Bone marrow (tissue), 2 donors: Measurements from ENCODE around the gene TENT5A.

Experiments used
- DNase-seq, 2 donors: peaks; one replicate each; lab custom pipeline; 2025; lab: John Stamatoyannopoulos, UW

The TENT5A gene

GRCh38 chr6:81771097-81771496, 18.6 kb upstream of the TENT5A start:
- no peak for DNase-seq

DNA sequence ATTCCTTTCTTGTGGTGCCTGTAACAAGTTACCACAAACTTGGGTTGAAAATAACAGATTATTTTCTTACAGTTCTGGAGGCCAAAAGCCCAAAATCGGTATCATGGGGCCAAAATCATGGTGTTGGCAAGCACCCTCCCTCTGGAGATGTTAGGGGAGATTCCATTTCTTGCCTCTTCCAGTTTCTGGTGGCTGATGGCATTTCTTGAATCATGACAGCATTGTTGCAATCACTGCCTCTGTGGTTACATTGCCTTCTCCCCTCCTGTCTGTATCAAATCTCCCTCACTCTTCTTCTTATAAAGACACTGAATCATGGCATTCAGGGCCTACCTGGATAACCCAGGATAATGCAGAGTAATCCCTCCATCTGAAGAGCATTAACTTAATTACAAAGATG, 17.9 kb upstream of the TENT5A start:
- no peak for DNase-seq

DNA sequence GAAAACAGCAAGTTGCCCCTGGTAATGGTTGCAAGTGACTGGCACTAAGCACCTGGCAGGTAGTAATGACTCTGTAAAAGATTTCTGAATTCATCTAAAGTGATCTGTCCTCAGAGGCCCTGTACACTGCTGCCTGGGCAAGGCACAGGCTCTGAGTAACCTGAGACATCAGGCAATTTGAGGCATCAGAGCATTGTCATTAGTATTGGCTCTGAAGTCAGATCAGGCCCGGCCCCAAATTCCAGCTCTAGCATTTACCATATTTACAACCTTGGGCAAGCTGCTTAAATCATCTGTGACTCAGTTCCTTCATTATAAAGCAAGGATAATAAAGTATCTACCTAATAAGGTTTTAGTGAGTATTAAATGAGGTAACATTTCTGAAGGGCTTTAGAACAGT, 17.3 kb upstream of the TENT5A start:
- no peak for DNase-seq

DNA sequence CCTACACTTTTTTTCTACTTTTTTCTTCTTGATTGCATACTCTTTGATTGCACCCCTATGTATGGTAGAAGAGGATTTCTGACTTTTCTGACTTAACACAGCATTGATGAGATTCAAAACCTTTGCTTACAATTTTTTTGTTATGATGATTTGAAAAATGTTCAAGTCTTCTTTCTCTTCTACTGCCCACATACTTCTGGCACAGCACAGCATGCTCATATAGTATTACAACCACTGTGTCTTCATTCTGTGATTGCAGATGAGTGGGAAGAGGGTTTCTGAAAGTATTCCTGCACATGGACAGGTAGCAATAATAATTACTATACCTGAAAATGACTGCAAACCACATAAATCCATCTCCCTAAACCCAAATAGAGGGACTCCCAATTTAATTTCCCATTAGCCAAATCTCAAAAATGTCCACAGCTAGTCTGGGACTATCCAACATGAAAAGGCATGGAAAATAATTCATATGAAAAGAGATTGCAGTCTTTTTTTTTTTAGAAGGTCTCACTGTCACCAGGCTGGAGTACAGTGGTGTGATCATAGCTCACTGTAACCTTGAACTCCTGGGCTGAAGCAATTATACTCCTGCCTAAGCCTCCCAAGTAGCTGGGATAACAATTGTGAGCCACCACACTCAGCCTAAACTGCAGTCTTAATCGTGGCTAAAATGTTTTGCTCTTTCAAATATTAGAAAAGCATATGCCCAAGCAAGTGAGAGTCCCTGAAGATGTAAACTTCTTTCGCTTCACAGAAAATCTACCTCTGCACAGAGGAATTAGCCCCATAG, 15.9 kb upstream of the TENT5A start:
- no peak for DNase-seq

DNA sequence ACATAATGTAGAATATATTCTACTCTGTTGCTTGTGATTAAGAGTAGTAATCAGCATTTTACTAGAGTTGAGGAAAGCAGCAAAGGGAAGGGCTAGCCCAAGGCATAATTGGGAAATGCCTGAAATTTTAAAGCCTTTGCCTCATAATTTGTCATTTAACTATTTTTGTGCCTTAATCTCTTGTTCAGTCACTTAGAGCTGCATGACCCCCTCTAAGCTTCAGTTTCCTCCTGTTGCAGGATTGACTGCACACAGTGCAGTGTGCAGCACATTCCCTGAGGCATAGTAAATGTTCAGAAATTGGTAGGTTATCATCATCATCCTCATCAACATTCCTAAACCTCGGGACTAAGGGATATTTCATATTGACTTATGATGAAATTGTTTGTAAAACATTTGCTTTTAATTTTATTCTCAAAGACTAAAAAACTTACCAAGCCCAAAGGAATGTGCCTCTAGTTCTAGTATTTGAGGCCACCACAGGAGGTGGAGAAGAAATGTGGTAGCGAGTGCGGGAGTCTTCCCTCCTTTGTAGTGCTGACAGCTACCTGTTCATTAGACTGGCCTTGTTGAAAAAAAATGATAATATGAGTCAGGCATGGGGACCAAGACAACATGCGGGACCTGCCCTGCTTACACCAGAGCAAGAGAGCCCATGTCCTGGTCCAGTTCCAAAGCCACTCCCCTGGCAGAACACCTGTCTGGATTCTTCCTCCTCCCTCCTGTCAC, 14.8 kb upstream of the TENT5A start:
- no peak for DNase-seq

DNA sequence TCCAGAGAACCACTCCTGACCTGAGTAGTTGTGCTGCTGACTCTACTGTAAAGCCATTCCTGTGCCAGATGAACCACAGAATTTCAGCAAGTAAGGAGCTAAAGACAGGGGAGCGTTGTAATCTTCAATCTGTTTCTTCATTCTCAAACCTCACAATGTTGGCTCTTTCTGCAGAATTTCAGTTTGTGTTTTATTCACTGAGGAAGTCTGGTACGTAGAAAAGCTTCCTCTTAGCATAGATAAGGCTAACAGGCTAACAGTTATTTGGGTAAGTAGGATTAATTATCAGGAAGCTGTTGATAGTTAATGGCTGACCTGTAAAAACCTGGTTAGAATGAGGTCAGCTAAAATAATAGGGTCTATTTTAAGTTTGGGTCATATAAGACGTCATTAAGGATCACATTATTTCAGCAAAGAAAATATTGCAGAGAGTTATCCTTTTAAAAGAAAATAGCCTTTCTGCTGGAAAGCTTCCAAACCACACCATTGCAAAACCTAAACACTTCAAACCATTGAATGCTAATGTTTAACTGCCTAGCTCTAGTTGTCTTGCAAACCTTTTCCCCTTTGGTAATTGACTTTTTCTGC, 14.1 kb upstream of the TENT5A start:
- peak in 1 of 2 donors; percentile 53 for DNase-seq

- no peak for DNase-seq
These were observed 12.1 kb upstream of the TENT5A start for GRCh38 chr6:81764531-81764930.

DNA sequence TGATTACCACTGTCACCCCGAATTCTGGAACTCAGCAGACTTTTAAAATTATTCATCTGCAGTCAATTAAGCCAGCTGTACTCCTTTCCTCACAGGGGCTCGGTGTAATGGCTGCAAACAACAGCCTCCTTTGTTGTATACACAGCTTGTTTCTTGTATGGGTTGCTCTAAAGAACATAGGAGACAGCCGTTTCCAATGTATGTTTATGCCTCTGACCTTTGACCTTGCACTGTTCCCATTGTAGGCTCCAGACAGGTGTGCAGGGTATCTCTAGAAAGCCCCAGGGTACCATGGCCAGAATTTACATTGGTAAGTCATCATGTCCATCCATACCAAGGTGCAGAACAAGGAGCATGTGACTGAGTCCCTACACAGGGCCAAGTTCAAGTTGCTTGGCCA, 11.5 kb upstream of the TENT5A start:
- DNase-seq = no peak

DNA sequence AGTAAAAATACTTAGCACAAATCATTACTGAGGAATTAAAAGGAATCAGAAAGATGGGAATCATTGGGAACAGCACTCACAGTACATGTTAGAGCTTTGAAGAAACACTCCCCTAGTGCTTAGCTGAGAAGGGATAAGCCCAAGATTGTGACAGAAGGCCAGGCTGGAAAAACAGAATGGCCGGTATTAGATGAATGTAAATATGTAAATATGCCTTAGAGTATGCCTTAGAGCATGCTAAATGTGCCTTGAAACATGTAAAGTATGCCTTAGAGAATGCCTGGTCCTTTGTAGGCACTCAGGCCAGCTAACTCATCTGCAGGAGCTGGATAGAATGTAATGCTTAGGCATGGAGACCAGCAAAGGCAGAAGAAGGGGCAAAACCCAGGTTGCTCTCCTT, 10.6 kb upstream of the TENT5A start:
- no peak for DNase-seq

GRCh38 chr6:81762606-81763005, 10.1 kb upstream of the TENT5A start:
- no peak for DNase-seq

DNA sequence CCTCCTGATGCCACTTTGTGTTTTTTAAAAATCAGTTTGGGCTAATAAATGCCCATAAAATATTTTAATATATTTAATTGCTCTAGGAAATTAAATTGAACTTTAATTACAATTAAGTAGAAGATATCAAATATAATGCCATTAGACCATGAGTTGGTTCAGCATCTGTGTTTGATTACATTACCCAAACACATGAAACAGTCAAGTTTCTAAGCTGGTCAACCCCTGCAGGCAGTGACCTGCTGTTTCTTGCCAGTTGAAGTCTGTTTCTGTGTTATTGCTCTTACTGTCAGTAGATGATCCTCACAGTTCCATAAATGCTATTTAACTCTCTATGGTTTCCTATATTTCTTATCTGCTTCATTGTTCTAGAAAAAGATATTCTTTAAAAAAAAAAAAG, 9.7 kb upstream of the TENT5A start:
- DNase-seq = no peak

DNA sequence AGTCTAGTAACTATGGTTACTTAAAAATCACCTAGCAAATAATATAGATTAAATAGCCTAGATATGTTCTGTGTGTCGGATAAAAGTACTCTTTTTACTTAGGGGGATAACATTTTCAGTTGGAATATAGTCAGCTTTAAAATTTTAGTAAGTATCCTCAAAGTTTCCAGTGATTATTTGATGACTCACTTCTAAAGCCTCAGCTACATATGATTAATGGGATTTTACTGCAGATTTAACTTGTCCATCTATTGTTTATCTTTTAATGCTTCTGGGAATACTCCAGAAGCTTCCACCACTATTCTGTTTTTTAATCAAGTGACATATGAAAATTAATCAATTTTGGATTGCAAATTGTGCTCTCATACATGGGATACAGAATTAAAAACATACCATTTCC, 8.7 kb upstream of the TENT5A start:
- no peak for DNase-seq

GRCh38 chr6:81759782-81760181, 7.3 kb upstream of the TENT5A start:
- DNase-seq = no peak

DNA sequence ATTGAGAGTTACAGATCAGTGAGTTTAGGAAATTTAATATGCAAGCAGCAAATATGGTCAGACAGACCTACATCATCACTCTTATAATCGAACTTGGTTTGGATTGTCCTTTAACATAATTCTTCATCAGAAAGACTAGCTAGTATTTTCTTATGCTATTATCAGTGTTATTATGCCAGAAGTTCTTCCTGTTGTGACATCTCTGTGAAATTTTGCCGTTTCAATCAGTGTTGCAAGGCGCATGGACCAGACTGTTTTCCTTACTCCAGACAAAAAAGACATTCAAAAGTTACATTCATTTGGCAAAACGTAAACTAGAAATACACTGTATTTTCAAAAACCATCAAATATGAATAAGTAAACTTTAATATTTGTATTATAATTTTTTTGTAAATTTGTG, 5.7 kb upstream of the TENT5A start:
- DNase-seq = no peak

DNA sequence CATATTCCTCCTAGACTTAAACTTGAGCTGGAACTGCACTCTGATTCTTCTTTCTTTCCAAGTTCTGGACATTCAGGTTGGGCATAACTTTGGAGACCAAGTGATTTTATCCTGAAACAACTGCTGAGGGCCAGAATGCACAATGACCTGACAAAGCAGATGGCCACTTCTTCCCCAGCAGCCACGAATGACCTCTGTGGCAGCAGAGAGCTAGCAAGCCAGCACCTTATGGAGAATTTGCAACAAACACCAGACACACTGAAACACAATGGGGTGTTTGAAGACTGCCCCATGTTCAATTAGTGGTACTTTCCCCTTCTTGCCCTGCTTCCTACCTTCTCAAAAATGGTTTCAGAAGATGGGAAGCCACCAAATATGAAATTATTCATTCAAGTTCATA, 4.2 kb upstream of the TENT5A start:
- no peak for DNase-seq

DNA sequence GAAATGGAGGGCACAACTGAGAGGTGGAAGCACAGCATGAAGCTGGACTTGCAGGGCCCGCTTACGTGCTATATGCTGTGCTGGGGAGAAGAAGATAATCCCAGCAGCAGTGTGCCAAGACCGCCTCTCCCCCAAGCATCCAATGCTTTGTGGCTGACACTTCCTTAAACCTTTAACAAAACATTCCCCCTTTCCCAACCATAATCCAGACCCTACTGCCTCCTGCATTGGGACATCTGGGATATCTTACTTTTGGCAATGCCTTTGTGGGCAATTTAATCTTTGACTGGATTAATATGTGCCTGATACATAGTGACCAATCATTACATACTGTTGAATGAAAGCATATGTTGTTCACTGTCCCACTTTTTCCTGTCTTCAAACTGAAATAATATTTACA, 3.1 kb upstream of the TENT5A start:
- no peak for DNase-seq

DNA sequence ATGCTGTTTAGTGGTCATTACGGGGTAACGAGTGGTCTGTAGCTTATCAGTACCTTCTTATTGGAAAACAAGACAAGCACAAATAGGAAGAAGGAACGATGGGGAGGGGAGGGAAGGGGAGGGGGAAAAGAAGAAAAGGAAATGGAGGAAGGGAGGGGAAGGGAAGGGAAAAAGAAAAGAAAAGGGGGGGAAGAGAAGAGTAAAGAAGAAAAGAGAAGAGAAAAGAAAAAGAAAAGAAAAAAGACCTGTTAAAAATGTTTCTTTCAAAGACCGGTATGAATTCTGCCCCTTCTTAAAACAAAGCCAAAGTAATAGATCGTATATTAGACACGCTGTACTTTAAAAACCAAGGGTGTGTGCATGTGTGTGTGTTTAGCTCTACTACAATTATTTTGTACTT, 2.4 kb upstream of the TENT5A start:
- no peak for DNase-seq

DNA sequence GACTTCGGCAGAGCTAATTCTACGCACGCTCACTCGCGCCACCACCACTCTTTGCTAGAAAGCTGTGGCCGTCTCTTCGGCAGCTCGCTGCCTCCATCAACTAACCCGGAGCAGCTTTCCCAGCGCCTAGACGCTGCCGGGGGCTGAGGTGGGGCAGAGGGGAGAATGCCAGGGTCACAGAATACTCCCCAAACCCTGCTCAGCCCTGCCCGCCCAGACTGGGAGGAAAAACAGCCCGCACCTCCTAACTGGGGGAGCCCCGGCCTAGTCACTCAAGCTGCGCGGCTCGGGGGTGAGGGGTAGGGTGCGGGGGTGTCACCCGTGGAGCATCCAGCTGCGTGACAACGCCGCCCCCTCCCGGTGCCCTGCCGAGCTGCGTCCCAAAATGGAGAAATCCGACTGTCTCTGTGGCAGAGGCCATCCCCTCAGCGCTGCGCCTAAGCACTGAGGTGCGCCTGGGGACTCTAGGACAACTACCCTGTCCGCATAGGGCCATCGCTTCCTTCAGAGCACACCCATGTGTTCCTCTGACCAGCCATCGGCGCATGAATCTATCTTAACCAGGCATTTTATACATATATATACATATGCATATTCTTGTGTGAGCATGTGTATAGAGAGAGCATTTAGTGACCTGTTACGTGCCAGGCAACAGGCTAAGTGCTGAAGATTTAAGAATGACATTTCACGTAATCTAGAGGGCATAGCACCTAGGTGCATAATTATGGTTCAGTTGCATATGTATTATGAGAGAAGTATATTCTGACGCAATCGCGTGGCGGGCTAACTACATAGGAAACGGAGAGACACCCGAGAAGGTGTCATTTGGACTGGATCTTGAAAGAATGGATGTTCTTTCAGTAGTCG, 1.5 kb upstream of the TENT5A start:
- DNase-seq = peak; percentile 80 to 82

GRCh38 chr6:81752921-81753710, 635 bp upstream of the TENT5A start:
- peak; percentile 54 to 82 for DNase-seq

DNA sequence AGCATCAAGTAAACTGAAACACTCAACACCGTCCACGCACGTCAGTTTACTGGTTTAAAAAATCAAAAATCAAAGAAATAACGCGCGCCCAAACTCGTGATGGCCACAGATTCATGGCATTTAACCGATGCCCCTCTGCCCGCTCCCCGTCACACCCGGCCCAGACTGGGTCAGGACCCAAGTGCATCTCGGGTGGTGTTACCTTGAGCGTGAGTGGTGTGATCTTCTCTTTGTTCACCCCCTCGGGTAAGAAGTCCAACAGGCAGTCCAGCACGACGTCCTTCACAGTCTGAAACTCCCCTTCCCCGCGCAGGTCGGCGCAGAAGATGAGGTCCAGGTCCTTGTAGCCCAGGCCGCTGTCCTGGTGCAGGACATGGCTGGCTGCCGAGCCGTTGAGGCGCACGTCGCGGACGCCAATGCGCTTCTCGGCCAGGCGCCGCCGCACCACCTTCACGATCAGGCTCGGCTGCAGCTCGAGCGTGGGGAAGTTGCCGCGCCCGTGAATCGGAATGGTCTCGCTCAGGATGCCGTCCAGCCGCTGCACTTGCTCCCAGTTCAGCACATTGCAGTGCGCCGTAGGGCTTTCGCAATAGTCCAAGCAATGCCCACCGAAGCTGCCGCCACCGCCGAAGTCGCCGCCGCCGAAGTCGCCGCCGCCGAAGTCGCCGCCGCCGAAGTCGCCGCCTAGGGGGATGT, 945 bp downstream of the TENT5A start:
- peak in 1 of 2 donors; percentile 59 for DNase-seq
